Thyroid gland (tissue), 4 donors: Measurements from ENCODE around the gene ERVFRD-1. TPM values are rescaled to one million over a fixed set of nuclear protein-coding genes. Genes with fewer than 3 reads are reported as not detected.

Experiments
- DNase-seq, 2 donors: peaks; one replicate each; pipeline ENCODE4 v3.0.0-alpha.2; 2019
- H3K27ac ChIP-seq, 3 donors: fragments of 200-600 bp; sonication (generic); 1 replicate in 2 of 3; 2 replicates in 1 of 3; pipeline ENCODE4 v1.5.1; 2016 to 2019; ENCODE audit warnings: mild to moderate bottlenecking in 1 of 3, moderate library complexity in 1 of 3
- H3K27me3 ChIP-seq: fragments of 200-600 bp; sonication (generic); one replicate; pipeline ENCODE4 v1.5.1; 2019
- H3K36me3 ChIP-seq, 2 donors: fragments of 200-600 bp; sonication (generic); one replicate each; pipeline ENCODE4 v1.5.1; 2016 to 2019
- H3K4me1 ChIP-seq, 2 donors: fragments of 200-600 bp; sonication (generic); one replicate each; pipeline ENCODE4 v1.5.1; 2017 to 2019
- H3K4me3 ChIP-seq, 3 donors: fragments of 200-600 bp; sonication (generic); replicated peaks in 1 of 3; 1 replicate in 2 of 3; 2 replicates in 1 of 3; pipeline ENCODE4 v1.5.1; 2016; ENCODE audit warnings: mild to moderate bottlenecking in 1 of 3
- H3K9me3 ChIP-seq: fragments of 200-600 bp; sonication (generic); one replicate; pipeline ENCODE4 v1.5.1; 2017
- POLR2A ChIP-seq, 2 donors: fragments of 450-650 bp; IDR thresholded peaks; one replicate each; pipeline ENCODE4 v1.6.1; 2017; ENCODE audit warnings: antibody characterized with exemption in 2 of 2, mild to moderate bottlenecking in 2 of 2, moderate library complexity in 1 of 2
- WGBS, 2 donors: methylation state at CpG; one replicate each; pipeline ENCODE4 v1.1.5; 2017; 5-methylcytosine and 5-hydroxymethylcytosine counted together
- intact Hi-C: fragments of 100-400 bp; cut with DNase I; formaldehyde crosslinking; loops from one replicate; pipeline ENCODE4 v1.15.1; 2023
- total RNA-seq, 4 donors: library from RNA; depleted of rRNA; stranded (reverse); fragments of >200 nt; gene quantifications; one replicate each; pipeline ENCODE4 v1.2.3, GENCODE V29; 2016
- TF ChIP-seq, protein P1 (sequence below), 6 experiments: fragments of 200-600 bp in 3 of 6; fragments of 450-650 bp in 3 of 6; sonication (generic) in 3 of 6; IDR thresholded peaks; one replicate each; pipeline ENCODE4 v1.5.1; 2016 to 2019; ENCODE audit warnings: antibody characterized with exemption in 6 of 6, mild to moderate bottlenecking in 2 of 6, inconsistent platforms in 1 of 6, moderate library complexity in 1 of 6

The ERVFRD-1 gene
- total RNA-seq, 4 donors from 2014 or later: not detected

GRCh38 chr6:11142296-11143027, 30.9 kb upstream of the ERVFRD-1 start:
- WGBS, 2 donors: 94 to 97% methylated on average over 8 of the region's 8 CpGs
- Histone ChIP-seq H3K27me3 (no peaks in the 10 kb centered on the region), H3K36me3 (no peaks in the 10 kb centered on the region), H3K4me3 (no peak overlapping the region), H3K27ac (no peak overlapping the region), H3K9me3 (no peaks in the 10 kb centered on the region), H3K4me1 (no peaks in the 10 kb centered on the region)
- intact Hi-C loops: loop anchor here (10.0 kb wide), 1 partner anchor 432 kb away; no protein-coding TSS in a partner anchor
- no peak for DNase-seq
- TF ChIP-seq POLR2A (IDR thresholded peaks at IDR 0.05): no peak

DNA sequence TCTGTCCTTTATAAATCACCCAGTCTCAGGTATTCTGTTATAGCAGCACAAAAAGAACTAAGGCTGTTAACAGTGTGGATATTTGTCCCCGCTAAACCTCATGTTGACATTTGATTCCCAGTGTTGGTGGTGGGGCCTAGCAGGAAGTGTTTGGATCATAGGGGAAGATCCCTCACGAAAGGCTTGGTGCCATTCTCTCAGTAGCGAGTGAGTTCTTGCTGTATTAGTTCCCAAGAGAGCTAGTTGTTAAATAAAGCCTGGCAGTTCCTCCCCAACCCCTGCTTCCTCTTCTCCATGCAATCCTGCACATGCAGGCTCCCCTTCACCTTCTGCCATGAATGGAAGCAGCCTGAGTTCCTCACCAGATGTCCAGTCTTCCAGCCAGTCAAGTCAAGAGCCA, 29.8 kb upstream of the ERVFRD-1 start:
- intact Hi-C loops: loop anchor here (10.0 kb wide), 1 partner anchor 434 kb away; no protein-coding TSS in a partner anchor
- H3K9me3 ChIP-seq: no peaks in the 10 kb centered on the region
- no peak for DNase-seq
- no peaks in the 10 kb centered on the region for H3K36me3 ChIP-seq
- no peak for TF ChIP-seq POLR2A (IDR thresholded peaks at IDR 0.05)
- TF ChIP-seq, protein P1, sequence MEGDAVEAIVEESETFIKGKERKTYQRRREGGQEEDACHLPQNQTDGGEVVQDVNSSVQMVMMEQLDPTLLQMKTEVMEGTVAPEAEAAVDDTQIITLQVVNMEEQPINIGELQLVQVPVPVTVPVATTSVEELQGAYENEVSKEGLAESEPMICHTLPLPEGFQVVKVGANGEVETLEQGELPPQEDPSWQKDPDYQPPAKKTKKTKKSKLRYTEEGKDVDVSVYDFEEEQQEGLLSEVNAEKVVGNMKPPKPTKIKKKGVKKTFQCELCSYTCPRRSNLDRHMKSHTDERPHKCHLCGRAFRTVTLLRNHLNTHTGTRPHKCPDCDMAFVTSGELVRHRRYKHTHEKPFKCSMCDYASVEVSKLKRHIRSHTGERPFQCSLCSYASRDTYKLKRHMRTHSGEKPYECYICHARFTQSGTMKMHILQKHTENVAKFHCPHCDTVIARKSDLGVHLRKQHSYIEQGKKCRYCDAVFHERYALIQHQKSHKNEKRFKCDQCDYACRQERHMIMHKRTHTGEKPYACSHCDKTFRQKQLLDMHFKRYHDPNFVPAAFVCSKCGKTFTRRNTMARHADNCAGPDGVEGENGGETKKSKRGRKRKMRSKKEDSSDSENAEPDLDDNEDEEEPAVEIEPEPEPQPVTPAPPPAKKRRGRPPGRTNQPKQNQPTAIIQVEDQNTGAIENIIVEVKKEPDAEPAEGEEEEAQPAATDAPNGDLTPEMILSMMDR (IDR thresholded peaks at IDR 0.05): no peak
- WGBS, 2 donors: 83 to 90% methylated on average over 3 of the region's 3 CpGs
- no peaks in the 10 kb centered on the region for H3K4me1 ChIP-seq
- H3K4me3 ChIP-seq: no peak overlapping the region
- no peak overlapping the region for H3K27ac ChIP-seq
- H3K27me3 ChIP-seq: no peaks in the 10 kb centered on the region

GRCh38 chr6:11140056-11140455, 28.5 kb upstream of the ERVFRD-1 start:
- DNase-seq: no peak
- H3K27me3 ChIP-seq: no peaks in the 10 kb centered on the region
- intact Hi-C loops: loop anchor here (10.0 kb wide), 1 partner anchor 435 kb away; no protein-coding TSS in a partner anchor
- no peak overlapping the region for H3K4me3 ChIP-seq
- TF ChIP-seq, protein P1 (IDR thresholded peaks at IDR 0.05): no peak
- no peak for TF ChIP-seq POLR2A (IDR thresholded peaks at IDR 0.05)
- no peak overlapping the region for H3K27ac ChIP-seq
- 87 to 88% methylated on average over 3 of the region's 3 CpGs for WGBS, 2 donors
- no peaks in the 10 kb centered on the region for H3K9me3 ChIP-seq
- H3K4me1 ChIP-seq: no peaks in the 10 kb centered on the region
- H3K36me3 ChIP-seq: no peaks in the 10 kb centered on the region

GRCh38 chr6:11139051-11139960, 27.8 kb upstream of the ERVFRD-1 start:
- Histone ChIP-seq H3K4me3 (no peak overlapping the region), H3K27ac (no peak overlapping the region), H3K9me3 (no peaks in the 10 kb centered on the region), H3K27me3 (no peaks in the 10 kb centered on the region), H3K4me1 (no peaks in the 10 kb centered on the region), H3K36me3 (no peaks in the 10 kb centered on the region)
- intact Hi-C loops: no loop called here
- 87 to 89% methylated on average over 3 of the region's 3 CpGs for WGBS, 2 donors
- TF ChIP-seq, protein P1 (IDR thresholded peaks at IDR 0.05): no peak
- no peak for TF ChIP-seq POLR2A (IDR thresholded peaks at IDR 0.05)
- no peak for DNase-seq

DNA sequence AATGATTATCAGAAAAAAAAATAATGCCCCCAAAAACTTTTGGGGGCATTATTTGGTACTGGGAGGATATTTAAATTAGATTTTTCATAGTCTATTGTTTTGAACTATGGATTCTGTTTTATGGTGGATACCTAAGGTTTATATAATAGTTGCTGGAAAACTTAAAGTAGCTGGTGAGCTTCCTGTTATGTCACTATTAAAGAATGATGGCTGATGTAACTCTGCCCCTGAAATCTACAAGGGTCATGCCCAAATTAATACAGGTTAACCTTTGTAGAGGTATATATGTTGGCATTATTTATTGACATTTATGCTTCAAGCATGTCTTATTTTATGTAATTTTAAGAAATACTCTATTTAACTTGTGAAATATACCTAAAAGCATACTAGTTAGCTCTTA, 25.3 kb upstream of the ERVFRD-1 start:
- TF ChIP-seq POLR2A (IDR thresholded peaks at IDR 0.05): no peak
- TF ChIP-seq, protein P1 (IDR thresholded peaks at IDR 0.05): no peak
- H3K36me3 ChIP-seq: no peaks in the 10 kb centered on the region
- H3K4me1 ChIP-seq: no peaks in the 10 kb centered on the region
- no peak overlapping the region for H3K4me3 ChIP-seq
- H3K27ac ChIP-seq: no peak overlapping the region
- no peaks in the 10 kb centered on the region for H3K9me3 ChIP-seq
- intact Hi-C loops: no loop called here
- no peak for DNase-seq
- H3K27me3 ChIP-seq: no peaks in the 10 kb centered on the region
